Tibial artery (tissue), 4 donors: Measurements from ENCODE around the gene PCK2.

Experiments used
- DNase-seq, 2 donors: peaks; one replicate each; pipeline ENCODE4 v3.0.0-alpha.2; 2019
- H3K27ac ChIP-seq, 2 donors: fragments of 200-600 bp; sonication (generic) in 1 of 2; 1 replicate in 1 of 2; 2 replicates in 1 of 2; pipeline ENCODE4 v1.5.1; 2018 to 2019; ENCODE audit warnings: mild to moderate bottlenecking in 1 of 2
- H3K27me3 ChIP-seq, 2 donors: fragments of 200-600 bp; sonication (generic) in 1 of 2; one replicate each; pipeline versions ENCODE4 v1.5.1 to v1.6.0; 2016 to 2019
- H3K36me3 ChIP-seq, 3 donors: fragments of 200-600 bp; sonication (generic) in 2 of 3; one replicate each; pipeline ENCODE4 v1.5.1; 2016 to 2019; ENCODE audit warnings: mild to moderate bottlenecking in 2 of 3
- H3K4me1 ChIP-seq, 4 donors: fragments of 200-600 bp; sonication (generic) in 2 of 4; 1 replicate in 3 of 4; 2 replicates in 1 of 4; pipeline ENCODE4 v1.5.1; 2016 to 2019
- H3K4me3 ChIP-seq, 2 donors: fragments of 200-600 bp; sonication (generic) in 1 of 2; 1 replicate in 1 of 2; 2 replicates in 1 of 2; pipeline ENCODE4 v1.5.1; 2018 to 2019; ENCODE audit warnings: mild to moderate bottlenecking in 2 of 2
- H3K9me3 ChIP-seq, 3 donors: fragments of 200-600 bp; sonication (generic) in 1 of 3; one replicate each; pipeline ENCODE4 v1.5.1; 2016 to 2019
- intact Hi-C: fragments of 100-400 bp; cut with DNase I; formaldehyde crosslinking; loops from one replicate; pipeline ENCODE4 v1.15.0; 2023; ENCODE audit warnings: low total_unique reads
- TF ChIP-seq, protein P1 (sequence below), 2 experiments: fragments of 200-600 bp in 1 of 2; fragments of 450-650 bp in 1 of 2; IDR thresholded peaks; one replicate each; pipeline ENCODE4 v1.5.1; 2017 to 2019; ENCODE audit warnings: antibody characterized with exemption in 2 of 2, mild to moderate bottlenecking in 1 of 2, moderate library complexity in 1 of 2

The PCK2 gene

DNA sequence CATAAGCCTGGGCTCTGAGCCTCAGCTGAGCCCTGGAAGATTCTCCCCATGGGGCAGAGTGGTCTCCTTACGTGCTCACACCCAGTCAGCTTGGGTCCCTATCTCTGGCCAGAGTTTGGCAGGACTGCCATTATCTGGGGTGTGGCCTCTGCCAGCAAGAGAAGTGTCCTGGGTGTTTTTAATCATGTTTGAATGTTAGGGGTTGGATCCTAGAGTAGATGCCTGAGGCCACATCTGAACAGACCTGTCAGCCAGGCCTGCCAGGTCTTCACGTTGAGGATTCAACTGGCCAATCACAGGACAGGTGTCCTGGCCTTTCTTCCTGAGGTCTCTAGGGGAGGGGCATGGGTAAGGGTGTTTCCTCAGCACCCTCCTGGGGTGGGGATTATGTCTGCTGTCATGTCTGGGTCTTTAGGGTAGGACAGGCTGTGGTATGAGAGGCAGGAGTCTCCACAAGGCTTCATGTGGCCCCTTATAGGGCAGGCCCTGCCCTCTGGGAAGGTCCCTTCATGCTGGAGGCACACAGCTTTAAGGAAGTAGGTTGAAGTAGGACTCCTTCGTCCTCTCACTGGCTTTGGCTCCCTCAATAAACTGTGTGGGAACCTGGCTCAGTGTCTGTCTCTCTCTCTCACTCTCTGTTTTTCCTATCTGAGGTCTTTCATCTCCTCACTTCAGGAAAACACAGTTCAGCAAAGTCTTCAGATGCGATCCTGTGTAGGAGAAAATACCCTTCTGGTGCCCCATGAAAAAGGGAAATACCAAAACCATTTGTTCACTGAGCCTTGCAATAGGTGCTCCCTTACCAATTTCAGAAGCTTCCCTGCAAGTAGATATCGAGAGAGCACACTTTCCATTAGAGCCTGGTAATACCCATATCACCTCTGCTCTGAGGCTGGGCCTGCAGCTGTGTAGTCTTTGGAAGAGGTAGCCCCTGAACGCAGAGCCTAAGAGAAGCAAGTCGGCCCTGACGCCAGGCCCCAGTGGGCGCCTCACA, 29.6 kb downstream of the PCK2 start:
- H3K9me3 ChIP-seq: no peaks in the 10 kb centered on the region
- intact Hi-C loops: no loop called here
- H3K36me3 ChIP-seq: peaks cover 51 to 60% (median 53%) of the 10 kb centered on the region in 3 donors
- H3K4me1 ChIP-seq: no peaks in the 10 kb centered on the region
- H3K27ac ChIP-seq: no peak overlapping the region
- peak in 1 of 2 donors; percentile 41 for DNase-seq
- no peak overlapping the region for H3K4me3 ChIP-seq
- no peaks in the 10 kb centered on the region for H3K27me3 ChIP-seq
- TF ChIP-seq, protein P1, sequence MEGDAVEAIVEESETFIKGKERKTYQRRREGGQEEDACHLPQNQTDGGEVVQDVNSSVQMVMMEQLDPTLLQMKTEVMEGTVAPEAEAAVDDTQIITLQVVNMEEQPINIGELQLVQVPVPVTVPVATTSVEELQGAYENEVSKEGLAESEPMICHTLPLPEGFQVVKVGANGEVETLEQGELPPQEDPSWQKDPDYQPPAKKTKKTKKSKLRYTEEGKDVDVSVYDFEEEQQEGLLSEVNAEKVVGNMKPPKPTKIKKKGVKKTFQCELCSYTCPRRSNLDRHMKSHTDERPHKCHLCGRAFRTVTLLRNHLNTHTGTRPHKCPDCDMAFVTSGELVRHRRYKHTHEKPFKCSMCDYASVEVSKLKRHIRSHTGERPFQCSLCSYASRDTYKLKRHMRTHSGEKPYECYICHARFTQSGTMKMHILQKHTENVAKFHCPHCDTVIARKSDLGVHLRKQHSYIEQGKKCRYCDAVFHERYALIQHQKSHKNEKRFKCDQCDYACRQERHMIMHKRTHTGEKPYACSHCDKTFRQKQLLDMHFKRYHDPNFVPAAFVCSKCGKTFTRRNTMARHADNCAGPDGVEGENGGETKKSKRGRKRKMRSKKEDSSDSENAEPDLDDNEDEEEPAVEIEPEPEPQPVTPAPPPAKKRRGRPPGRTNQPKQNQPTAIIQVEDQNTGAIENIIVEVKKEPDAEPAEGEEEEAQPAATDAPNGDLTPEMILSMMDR (IDR thresholded peaks at IDR 0.05): no peak

DNA sequence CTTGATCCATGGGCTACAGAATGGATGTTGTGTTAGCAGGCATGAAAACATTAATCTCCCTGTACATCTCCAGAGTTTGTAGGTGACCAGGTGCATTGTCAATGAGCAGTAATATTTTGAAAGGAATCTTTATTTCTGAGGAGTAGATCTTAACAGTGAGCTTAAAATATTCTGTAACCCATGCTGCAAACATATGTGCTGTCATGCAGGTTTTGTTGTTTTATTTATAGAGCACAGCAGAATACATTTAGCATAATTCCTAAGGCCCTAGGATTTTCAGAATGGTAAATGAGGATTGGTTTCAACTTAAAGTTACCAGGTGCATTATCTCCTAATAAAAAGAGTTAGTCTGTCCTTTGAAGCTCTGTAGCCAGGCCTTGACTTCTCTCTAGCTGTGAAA, 32.8 kb downstream of the PCK2 start:
- H3K4me3 ChIP-seq: no peak overlapping the region
- intact Hi-C loops: no loop called here
- TF ChIP-seq, protein P1 (IDR thresholded peaks at IDR 0.05): no peak

DNA sequence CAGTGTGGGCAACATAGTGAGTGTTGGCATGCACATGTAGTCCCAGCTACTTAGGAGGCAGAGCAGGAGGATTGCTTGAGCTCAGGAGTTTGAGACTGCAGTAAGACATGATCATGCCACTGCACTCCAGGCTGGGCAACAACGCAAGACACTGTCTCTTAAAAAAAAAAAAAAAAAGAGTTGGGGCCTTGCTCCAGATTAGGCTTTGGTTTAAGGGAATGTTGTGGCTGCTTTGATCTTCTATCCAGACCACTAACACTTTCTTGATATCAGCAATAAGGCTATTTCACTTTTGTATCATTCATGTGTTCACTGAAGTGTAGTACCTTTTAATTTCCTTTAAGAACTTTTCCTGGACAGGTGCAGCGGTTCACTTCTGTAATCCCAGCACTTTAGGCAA, 33.6 kb downstream of the PCK2 start:
- H3K36me3 ChIP-seq: peaks cover 13 to 26% (median 13%) of the 10 kb centered on the region in 3 donors
- TF ChIP-seq, protein P1 (IDR thresholded peaks at IDR 0.05): no peak
- H3K4me3 ChIP-seq: no peak overlapping the region
- H3K27ac ChIP-seq: no peak overlapping the region
- H3K9me3 ChIP-seq: no peaks in the 10 kb centered on the region
- intact Hi-C loops: no loop called here
- no peaks in the 10 kb centered on the region for H3K27me3 ChIP-seq
- H3K4me1 ChIP-seq: peaks cover 0 to 9% (median 0%) of the 10 kb centered on the region in 4 donors
- peak in 1 of 2 donors; percentile 1 for DNase-seq

More for the DNA sequence above, 32.8 kb downstream of the PCK2 start:
- DNase-seq: no peak
- Histone ChIP-seq H3K36me3 (peaks cover 19 to 34% (median 21%) of the 10 kb centered on the region in 3 donors), H3K27ac (no peak overlapping the region), H3K9me3 (no peaks in the 10 kb centered on the region), H3K4me1 (peaks cover 0 to 9% (median 0%) of the 10 kb centered on the region in 4 donors), H3K27me3 (no peaks in the 10 kb centered on the region)

DNA sequence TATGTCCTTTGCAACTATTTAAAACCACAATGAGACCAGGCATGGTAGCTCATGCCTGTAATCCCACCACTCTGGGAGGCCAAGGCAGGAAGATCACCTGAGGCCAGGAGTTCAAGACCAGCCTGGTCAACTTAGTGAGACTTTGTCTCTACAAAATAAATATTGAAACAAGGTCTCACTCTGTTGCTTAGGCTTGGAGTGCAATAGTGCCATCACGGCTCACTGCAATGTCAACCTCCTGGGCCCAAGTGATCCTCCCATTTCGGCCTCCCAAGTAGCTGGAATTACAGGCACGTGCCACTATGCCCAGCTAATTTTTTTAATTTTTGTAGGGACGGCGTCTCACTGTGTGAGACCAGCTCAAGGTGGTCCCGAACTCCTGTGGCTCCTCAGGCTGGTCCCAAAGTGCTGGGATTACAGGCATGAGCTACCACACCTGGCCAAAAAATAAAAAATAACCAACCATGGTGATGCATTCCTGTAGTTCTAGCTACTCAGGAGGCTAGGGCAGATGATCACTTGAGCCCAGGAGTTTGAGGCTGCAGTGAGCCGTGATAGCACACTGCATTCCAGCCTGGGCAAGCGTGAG, 35.4 kb downstream of the PCK2 start:
- Histone ChIP-seq H3K36me3 (peaks cover 0 to 8% (median 0%) of the 10 kb centered on the region in 3 donors), H3K27ac (no peak overlapping the region), H3K27me3 (no peaks in the 10 kb centered on the region), H3K4me3 (no peak overlapping the region), H3K9me3 (no peaks in the 10 kb centered on the region), H3K4me1 (peaks cover 0 to 9% (median 0%) of the 10 kb centered on the region in 4 donors)
- TF ChIP-seq, protein P1 (IDR thresholded peaks at IDR 0.05): no peak
- DNase-seq: peak in 1 of 2 donors; percentile 31
- intact Hi-C loops: no loop called here

DNA sequence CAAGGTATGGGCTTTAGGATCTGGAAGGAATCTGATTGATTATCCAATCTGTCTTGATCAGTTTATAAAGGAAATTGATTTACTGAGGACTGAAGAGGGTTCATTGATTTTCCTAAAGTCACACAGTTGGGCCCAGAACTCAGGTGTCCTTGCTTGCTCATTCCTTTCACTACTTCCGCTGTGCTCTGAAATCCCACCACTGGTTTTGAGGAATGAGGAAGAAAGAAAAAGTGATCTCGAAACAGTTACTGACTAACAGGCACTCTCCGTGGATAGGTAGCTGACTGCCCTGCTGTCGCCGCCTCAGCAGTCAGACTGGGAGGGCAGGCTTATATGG, 36.2 kb downstream of the PCK2 start, which contains the start of gene FITM1:
Gene FITM1 (plus strand): TSS at position 280 of the 337 bp plus-strand sequence. CDS start 905 bp downstream, outside the sequence.
- H3K27me3 ChIP-seq: no peaks in the 10 kb centered on the region
- no peak within 1 kb of the TSS for H3K27ac ChIP-seq
- intact Hi-C loops: no loop called here
- no peak for DNase-seq
- H3K9me3 ChIP-seq: no peaks in the 10 kb centered on the region
- TF ChIP-seq, protein P1 (IDR thresholded peaks at IDR 0.05): no peak
- H3K4me3 ChIP-seq: no peak within 1 kb of the TSS
- H3K36me3 ChIP-seq: peaks cover 0 to 6% (median 0%) of the 10 kb centered on the region in 3 donors
- peaks cover 0 to 10% (median 1%) of the 10 kb centered on the region in 4 donors for H3K4me1 ChIP-seq
